Eye (tissue), 1 donor: ENCODE data around the gene ABAT.
"Not testable (repeated sequence)": the region's sequence is repeated elsewhere in the genome, so short reads cannot be mapped to it uniquely, and the experiment has no call there.

Experiments
- DNase-seq: peaks from one replicate; pipeline ENCODE4 v3.0.0-alpha.2; 2015

The ABAT gene

DNA sequence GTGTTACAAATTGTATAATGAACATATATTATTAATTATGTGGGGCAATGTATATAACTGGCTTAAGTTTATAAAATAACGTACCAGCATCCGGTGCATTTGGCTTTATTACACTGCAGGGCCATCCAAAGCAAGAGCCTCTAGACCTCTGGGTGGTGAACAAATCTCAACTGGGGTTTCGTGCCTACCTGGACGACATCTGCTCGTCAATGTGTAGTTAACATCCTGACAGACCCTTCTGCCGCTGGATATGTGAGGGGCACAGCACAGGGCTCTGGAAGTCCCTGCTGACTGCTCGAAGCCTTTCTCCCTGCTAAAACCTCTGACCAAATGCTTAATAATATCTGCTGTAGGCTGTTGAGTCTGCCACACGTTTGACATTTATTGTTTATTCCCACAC, 120.7 kb downstream of the ABAT start:
- no peak for DNase-seq

DNA sequence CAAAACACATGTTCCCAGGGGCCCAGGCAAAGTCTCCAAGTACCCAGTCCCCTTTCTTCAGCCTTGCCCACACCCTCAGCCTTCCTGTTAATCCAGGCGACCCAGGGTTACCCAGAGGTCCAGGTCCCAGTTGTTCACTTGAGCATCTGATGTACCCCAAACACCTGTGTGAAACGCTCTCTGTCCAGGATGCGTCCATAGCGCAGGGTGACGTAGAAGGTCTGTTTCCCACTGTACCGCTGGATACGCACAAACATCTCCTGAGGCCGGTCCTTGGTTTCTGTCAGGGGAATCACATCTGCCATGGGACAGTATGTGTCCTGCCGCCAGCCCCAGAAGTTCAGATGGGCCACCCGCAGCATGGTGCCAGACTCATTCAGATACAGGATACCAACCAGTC, 121.4 kb downstream of the ABAT start:
- no peak for DNase-seq

DNA sequence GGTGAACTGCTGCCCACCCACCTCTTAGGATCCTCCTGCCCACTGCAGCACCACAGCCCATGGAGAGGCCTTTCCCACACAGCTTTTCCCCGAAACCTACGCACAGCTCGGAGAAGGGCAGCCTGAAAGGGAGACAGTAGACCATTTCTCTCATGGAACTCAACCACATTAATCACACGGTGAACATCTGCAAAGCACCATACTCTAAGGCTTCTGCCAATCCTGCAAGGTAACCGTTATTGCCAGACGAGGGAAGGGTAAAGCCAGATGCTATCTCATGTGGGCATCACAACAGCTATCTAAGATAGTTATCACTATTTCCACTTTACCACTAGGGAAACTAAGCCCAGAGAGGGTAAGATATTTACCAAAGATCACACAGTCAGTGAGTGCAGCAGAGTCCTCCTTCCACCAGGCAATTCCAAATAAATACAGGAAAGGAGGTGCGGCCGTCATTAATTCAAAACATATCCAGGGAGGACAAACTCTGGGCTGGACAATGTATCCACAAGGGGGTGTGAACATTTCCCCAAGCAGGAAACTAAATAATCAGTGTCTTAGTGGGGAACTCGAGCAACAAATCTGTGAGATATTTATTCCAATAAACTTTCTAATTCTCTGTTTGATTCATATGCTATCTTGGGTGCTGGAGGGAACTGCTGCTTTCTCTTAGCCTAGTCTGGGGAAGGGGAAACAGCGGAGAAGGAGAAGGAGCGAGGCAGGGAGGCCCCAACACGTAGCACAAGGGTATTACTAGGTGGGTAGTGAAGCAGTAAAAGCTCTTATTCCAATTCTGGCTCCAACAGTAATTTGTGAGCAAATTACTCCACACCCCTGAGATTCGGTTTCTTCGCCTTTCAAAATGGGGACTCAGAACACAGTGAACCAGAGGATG, 122.3 kb downstream of the ABAT start:
- DNase-seq: no peak

DNA sequence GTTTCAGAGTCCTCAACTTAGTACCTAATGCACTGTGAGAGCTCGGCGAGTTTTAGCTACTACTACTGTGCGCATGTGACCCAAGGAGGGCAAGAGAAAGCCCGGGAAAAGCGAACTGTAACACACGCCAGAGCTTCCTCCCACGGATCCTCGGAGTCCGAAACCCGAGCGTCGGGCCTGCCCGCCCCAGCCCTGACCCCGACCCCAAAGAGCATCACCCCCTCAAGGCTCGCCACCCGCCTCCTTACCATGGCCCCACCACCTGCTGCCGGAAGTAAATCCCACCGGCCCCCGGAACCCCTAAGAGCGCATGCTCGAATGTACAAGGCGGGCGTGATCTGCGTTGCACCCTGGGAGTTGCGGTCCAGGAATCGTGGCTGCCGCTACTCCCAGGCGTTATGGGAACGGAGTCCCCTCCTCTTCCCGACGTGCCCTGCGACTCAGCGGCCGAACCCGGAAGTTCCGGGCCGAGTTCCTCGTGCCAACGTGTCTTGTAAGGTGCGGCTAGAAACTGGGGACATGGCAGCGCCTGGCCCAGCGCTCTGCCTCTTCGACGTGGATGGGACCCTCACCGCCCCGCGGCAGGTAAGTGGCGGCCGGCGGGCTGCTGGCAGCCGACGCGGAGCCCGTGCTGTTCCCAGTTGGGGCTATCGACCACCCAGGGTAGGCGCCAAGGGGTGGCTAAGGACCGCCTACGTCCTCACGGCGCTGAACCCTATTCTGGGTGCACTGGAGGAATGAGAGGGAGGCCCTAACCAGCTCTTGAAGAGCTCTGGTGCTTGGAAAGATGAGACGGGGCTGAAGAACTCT, 123.2 kb downstream of the ABAT start, which contains the start of the genes PMM2 and TMEM186:
PMM2 (plus strand) TSS at position 476 of the 810 bp plus-strand sequence; CDS start at position 520, 44 bp downstream.
TMEM186 (minus strand) TSS at position 276 of the 810 bp plus-strand sequence; CDS start at position 251, 25 bp downstream.
- peak; percentile 97 for DNase-seq

DNA sequence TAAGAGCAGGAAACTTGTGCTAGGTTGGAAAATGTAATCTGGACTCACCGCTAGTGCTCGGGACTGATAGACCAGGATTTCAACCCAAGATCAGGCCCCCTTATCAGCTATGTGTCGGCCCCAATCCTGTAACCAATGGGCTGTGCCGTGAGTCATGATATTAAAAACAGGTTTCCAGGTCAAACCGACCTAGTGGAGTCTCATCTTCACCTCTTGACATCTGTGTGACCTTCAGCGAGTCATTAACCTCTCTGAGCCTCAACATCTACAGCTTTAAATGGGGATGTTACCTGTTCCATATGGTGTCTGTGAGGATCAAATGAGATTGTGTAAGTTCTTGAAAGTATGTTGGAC, 123.7 kb downstream of the ABAT start:
- DNase-seq: no peak

DNA sequence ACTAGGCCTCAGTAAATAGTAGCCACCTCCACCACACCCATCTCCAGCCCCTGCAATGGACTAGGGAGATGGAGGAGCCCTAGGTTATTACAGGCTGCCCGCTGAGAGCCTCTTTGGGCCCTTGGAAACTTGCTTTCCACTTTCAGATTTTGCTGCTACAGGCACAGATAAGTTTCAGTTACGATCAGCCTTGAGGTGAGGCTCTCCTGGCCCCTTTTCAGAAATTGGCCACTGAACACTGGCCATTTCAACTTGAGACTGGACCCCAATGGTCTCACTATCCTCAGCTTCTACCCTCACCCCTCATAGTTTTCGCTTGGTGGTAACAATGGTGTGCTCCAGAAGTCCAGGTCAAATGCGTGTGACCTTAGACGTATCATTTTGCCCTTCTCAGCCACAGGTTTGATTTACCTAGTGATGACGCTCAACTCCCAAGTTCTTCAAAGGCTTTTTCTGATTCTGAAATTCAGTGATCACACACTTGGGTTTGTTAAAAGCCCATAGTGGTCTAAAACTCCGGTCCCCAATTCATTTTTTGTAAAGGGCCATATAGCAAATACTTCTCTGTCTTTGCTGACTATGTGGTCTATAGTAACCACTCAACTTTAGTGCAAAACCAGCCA, 124.2 kb downstream of the ABAT start:
- no peak for DNase-seq

DNA sequence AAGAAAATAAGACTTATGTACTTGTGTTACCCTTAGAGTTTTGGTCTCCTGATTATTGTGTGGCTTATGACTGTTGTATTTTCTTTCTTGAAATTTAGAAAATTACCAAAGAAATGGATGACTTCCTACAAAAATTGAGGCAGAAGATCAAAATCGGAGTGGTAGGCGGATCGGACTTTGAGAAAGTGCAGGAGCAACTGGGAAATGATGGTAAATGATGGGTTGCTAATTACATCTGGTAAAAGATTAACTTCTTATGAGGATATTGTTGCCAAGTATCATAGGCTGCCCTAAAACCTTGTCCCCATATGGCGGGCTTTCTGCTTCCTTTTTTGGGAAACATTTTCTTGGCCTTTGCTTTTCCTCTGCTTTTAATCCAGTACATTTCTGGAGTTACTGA, 127.3 kb downstream of the ABAT start:
- no peak for DNase-seq

DNA sequence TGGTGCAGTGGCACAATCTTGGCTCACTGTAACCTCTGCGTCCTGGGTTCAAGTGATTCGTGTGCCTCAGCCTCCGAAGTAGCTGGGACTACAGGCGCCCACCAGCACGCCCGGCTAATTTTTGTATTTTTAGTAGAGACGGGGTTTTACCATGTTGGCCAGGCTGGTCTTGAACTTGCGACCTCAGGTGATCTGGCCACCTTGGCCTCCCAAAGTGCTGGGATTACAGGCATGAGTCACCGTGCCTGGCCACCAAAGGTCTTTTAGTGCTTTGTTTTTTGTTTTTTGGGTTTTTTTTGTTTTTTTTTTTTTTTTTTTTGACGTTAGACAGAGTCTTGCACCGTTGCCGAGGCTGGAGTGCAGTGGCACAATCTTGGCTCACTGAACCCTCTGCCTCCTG, 129.3 kb downstream of the ABAT start:
- DNase-seq: not testable (repeated sequence)

DNA sequence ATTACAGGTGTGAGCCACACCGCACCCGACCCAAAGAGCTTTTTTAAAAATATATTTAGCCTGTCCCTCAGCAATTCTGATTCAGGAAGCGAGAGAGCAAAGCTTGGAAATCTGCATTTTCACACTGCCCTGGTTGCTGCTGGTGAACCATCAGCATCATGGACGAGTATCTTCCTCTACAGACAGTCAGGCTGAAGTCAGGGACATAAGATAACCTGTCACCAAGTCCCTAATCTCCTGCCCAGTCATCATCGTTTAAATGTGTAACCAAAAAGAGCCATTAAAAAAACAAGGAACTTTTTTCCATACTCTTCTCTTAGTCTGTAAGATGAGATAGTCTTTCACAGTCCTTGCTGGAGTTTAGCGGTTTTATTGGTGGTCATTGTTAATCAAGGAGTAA, 129.9 kb downstream of the ABAT start:
- DNase-seq: no peak

DNA sequence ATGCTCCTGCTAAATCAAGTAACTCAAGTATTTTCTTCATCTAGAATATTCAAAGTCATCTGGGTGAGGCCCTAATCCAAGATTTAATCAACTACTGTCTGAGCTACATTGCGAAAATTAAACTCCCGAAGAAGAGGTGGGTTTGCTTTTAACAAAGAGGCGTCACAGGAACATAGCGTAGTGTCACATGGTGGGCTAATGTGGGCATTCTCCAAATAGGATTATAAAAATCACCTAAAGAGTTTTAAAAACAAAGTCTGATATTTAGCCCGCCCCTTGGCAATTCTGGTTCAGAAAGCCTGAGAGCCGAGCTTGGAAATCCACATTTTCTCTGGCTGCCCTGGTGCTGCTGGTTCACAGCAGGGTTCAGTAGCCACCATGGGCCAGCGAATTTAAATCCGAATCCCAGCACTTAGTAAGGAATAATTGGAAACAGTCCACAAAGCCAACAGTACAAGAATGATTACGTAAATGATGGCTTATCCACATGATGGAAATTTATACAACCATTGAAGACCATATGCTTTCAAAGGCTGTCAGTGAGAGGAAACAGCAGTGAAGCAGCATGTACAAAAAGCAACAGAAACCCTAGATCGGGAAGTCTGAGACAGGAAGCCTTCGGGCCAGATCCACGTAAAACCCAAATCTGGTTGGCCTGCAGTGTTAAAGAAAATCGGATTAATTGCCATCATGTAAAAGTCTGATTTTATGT, 132.0 kb downstream of the ABAT start:
- peak; percentile 2 for DNase-seq

DNA sequence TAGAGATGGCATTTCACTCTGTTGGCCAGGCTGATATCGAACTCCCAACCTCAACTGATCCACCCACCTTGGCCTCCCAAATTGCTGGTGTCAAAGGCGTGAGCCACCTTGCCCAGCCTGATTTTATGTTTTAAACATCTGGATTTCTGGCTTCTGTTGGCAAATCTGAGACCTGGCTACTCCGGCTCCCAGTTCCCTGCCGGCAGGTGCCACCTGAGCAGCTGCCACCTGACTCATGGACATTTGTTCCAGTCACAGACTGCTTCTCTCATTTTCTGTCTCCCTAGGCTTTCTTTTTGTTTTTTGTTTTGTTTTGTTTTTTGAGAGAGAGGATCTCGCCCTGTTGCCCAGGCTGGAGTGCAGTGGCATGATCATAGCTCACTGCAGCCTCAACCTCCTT, 132.8 kb downstream of the ABAT start:
- DNase-seq: no peak

DNA sequence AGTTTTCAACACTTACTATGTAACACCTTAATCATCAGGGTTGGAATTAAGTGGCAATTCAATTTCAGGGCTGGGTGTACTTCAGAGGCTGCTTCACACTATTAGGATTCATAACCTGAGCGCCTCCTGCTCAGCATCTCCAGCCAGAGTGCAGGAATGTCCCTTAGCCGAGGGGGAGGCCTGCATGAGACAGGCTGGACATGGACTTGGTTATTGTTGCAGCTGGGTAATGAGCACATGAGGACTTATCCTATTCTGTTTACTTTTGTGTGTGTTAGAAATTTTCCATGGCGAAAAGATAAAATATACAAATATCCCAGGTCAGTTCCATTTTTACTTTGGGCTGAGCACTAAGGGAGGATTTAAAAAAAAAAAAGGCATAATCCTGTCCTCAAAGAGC, 133.6 kb downstream of the ABAT start:
- DNase-seq: no peak

DNA sequence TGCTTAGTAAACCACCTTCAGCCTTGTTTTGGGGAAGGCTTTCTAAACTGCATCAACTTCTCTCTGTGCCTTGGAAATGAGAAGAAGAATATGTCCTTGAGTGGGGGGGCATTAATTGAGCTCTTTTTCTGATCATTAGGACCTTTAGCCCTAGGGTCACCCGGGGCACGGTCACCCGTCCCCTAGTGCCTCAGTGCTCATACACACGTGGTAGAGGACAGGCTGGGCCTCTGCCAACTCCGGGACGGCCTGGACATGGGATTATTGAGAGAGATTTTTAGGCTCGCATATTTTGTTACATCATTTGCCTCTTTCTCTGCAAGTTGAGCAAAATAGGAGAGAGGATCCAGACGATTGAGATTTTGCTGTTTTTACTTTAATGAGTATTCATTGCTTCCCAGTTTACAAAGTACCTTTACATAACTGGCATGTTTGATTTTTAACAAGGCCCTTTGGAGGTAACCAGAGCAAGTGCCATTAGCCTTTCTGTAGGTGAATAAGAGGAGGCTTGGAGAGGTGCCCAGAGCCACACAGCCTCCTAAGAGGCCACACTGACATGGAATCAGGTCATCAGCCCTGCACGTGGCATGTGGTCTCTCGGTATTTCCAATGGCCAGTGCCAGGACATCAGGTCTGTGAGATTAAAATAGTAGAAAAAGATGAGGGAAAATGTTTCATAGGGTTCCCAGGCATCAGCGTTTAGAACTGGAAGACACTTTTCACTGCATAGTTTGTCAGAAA, 134.4 kb downstream of the ABAT start:
- no peak for DNase-seq

DNA sequence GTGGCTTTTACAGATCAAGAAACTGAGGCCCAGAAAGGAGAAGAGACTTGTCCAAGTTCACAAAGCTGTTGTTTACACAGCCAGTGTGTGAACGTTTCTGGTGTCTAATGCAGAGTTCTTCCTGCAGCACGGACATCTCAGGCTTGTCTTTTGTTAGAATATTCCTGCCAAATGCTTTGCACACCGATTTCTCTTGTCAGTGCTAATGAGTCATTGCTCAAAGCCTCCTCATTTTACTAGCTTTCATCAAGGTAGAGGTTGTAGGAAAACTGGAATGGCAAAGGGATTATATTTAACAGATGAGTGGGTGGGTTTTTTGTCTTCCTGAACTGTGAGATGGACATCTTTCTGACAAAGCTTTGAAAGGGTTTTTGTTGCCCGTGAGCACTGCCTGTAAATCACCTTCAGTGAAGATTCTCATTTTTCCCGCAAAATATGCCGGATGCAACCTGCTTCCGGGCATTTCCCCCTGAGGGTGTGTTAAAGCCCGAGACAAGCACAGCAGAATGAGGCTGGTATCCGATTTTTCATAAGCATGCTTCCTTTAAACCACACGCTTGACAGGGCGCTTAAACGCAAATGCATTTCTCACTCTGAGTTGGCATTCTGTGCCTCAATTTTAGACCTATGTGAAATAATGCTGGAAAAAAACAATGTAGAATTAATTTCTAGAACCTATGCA, 137.9 kb downstream of the ABAT start:
- DNase-seq: no peak

DNA sequence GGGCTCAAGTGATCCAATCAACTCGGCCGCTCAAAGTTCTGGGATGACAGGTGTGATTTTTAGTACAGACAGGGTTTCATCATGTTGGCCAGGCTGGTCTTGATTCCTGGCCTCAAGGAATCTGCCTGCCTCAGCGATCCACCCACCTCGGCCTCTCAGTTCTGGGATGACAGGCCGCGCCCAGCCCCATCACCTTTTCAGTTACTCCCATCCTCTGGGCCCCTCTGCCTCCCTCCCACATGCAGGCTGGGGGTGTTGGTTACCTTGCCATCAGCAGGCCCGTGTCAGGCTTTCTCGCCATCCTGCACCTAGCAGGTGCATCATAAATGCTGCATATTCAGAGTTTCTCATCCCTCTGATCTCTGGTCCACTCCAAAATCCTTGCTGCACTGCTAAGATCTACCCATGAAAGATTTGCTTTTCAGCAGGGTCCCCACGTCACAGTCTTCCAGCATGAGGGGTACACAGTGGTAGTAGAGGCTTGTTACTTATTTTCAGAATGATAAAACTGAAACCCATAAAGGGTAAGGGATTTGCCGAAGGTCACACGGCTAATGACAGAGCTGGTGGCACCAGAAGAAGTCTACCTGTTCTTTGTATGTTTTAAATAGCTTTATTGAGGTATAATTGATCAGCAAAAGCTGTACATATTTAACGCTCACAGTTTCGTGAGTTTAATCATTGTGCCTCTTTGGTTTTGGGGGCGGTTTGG, 139.8 kb downstream of the ABAT start:
- DNase-seq: no peak

DNA sequence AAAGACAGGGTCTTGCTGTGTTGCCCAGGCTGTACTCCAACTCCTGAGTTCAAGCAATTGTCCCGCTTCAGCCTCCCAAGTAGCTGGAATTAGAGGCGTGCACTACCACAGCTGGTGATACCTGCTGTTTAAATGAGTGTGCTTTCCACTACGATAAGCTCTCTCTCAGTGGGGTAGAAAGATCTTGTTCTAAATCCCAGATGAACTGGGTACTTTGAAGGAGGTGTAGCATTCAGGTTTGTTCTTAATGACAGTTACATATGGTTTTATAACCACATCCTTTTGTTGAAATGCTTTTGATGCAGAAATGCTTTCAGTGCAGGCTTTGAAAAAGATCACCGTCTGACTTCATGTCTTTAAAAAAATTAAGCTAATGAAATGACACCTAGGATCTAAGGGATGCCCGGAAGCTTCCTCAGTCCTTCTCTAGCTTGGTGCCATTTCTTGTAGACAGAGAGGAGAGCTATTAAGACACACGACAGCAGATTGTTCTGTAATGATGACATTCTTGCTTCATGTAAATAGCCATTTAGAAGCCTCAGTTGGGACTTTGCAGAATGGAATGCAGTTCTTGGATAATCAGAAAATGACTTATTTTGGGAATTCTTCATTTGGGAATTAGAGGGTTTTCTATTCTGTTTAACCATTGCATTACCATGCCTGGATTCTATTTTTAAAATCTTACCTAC, 142.7 kb downstream of the ABAT start:
- no peak for DNase-seq

DNA sequence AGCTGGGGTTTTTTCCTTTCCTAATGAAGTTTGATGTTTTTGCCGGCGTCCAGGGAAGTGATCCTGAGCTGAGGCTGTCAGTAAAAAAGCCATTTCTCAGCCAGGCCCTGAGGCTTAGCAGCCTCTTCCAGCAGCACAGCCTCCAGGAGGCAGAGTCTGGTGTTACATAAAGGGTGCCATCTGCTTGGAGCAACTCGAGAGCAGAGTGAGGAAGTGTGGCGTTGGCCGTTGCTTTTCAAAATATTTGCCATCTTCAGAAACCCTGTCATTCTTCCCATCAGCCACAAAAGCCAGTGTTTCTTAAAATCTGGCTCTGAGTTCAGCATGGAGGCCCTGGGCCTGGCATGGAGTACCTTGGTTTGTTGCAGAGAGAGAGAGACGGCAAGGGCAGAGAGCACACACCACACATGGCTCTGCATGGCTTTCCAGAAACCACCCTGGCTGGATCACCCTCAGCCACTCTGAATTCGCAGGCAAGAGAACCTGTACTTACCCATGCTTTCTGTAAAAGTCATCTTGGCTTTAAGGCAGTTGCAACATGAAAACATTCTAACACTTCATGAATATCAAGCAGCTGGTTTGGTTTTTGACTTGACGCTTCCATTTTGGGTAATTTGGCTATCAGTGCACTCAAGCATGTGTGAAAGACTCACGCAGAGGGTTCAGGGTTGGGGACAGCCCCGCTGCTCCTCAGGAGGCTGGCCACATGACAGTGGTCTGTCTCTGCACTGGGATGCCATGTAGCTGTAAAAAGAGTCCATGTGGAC, 144.3 kb downstream of the ABAT start:
- no peak for DNase-seq

DNA sequence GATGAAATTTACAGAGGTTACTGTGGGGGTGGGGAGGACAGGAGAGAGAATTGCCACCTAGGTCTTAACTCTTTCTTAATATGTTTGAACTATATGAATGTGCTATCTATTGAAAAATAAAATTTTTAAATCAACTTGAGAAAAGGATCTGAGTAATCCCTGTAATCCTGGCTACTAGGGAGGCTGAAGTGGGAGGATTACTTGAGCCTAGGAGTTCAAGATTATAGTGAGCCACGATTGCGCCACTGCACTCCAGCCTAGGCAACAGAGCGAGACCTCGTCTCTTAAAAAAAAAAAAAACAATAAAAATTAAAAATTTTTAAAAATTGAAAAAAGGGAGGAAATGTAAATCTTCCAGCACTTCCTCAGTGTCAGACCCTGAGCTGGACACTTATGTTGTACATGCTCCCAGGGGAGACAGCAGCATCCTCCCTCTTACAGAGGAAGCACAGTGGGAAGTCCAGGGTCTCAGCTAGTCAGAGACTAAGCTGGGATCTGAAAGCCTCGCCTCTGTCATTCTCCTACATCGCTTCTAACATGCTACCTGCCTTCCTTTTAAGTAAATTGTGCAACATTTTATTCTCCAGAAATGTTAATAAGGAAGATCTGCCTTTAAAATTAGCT, 145.1 kb downstream of the ABAT start:
- DNase-seq: no peak

DNA sequence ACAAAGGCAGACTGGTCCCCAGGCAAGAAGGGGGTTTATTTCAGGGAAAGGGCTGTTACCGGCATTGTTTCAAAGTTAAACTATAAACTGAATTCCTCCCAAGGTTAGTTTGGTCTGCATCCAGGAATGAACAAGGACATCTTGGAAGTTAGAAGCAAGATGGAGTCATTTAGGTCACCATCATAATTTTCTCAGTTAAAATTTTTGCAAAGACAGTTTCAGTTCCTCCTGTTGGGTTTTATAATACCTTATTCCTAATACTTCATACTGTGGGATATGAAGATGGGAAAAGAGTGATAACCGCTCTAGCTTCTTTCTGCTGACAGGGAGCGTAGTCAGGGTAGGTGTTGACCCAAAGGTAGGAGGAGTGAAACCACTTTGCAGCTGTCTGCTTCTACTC, 148.0 kb downstream of the ABAT start:
- no peak for DNase-seq
